ENCODE results near the gene PAX3.

PAX3 gene

GRCh38 chr2:222281506-222281905, 17.3 kb downstream of the PAX3 start:
- FAIRE-seq (no peak), DNase-seq (ENCODE audit: insufficient read length, low spot score) (no peak)

DNA sequence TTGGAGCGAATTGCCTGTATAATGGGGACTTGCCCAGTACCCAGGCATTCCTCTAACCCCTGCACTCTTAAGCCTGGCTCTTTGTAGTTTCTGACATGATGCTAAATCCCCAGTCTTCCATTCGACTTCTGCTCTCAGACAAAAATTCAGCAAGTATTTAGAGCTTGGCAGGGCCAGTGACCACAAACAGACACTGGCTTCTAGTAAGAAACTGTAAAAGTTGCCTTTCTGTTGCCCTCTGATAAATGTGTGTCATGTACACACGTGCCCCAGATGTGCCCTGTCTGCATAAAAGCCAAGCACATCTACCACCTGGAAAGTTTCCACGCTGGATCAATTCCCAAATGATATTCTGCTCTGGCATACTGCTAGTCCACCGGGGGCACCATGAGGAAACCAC, 18.0 kb downstream of the PAX3 start:
- DNase-seq (ENCODE audit: insufficient read length, low spot score) (no peak), FAIRE-seq (no peak)

DNA sequence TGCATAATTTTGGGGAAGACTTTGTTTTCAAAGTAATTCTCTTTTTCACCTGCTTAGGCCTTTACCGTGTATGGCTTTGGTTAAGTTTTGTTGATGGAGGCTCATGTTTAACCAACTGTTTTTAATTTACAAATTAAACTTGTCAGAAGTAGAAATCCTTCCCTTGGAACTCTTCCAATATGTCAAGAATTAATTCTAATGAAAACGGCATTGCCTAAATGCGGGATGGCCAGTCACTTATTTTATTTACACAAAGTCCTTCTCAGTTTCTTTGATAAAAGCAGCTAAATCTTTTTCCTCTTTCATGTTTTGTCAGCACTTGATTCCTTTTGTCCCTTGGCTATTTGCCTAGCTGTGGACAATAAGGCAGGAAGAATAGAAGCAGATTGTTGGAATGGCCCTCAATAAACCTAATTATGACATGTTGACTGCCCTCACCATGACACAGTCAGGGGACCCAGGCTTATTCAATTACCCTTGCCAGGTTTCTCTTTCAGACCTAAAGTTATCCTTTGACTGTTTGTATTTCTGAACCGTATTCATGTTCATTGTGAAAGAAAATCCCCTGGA, 26.3 kb downstream of the PAX3 start:
- no peak for DNase-seq (ENCODE audit: insufficient read length, low spot score)
- no peak for FAIRE-seq

DNA sequence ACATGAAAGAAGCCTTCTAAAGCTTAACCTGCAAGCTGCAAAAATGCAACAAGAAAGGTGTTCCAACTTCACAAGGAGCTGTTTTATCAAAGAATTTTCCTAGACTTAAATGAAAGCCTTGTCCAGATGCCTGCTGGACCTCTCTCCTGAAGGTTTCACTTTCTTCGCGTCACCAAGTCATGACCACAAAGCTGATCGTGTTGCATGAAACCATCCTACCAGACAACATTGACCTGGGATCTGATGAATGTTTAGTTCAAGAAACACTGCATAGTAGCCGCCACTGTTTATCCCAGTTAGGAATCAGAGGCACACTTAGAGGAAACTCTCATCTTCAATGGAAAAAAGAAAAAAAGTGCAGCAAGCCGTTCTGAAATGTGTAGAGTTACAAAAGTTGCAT, 26.9 kb downstream of the PAX3 start:
- DNase-seq (ENCODE audit: insufficient read length, low spot score) = no peak
- no peak for FAIRE-seq

DNA sequence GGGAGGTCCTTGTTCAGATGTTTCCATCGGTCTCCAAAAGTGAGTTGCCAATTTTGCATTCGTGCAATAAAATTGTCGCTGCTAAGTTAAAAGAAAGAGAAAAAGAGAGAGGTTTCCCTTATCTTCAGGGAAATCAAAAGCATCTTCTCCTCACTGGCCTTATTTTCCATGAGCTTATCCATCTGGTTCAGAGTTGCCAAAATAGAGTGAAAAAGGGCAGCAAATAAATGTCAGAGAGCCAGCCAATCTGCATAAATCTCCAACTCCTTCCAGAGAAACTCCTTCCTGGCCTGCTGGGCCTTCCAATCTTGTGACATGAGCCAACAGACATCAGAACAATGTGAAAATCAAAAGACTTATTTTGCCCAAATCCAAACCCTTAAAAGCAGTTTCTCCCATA, 28.4 kb downstream of the PAX3 start:
- DNase-seq (ENCODE audit: insufficient read length, low spot score) (no peak), FAIRE-seq (no peak)

- DNase-seq (ENCODE audit: insufficient read length, low spot score) = no peak
- FAIRE-seq = no peak
Measured at GRCh38 chr2:222269132-222269531, 29.7 kb downstream of the PAX3 start.

- DNase-seq (ENCODE audit: insufficient read length, low spot score) (no peak), FAIRE-seq (no peak)
Measured at GRCh38 chr2:222268311-222268990, 30.3 kb downstream of the PAX3 start.

DNA sequence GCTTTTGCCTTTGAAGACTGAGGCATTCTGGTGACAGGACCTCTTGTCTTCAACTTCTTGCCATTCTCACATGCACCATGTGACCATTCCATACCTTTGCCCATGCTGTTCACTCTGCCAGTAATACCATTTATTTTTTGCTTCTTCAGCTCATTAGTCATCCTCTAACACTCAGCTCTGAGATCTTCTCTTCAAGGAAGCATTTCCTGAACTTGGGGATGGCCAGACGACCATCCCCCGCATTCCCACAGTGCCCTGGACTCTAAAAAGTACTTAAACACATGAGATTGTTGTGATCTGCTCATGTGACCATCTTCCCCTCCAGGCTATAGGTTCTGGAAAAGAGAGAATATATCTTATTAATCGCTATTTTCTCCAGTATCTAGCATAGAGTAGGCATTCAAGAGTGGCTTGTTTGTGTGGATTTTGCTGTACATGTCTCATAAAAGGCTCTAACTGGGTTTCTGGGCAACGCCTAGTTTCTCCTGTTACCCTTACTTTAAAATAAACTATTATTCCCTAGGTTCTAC, 33.9 kb downstream of the PAX3 start:
- no peak for FAIRE-seq
- no peak for DNase-seq (ENCODE audit: insufficient read length, low spot score)

GRCh38 chr2:222261504-222261903, 37.3 kb downstream of the PAX3 start:
- DNase-seq (ENCODE audit: insufficient read length, low spot score) = no peak
- FAIRE-seq = no peak

DNA sequence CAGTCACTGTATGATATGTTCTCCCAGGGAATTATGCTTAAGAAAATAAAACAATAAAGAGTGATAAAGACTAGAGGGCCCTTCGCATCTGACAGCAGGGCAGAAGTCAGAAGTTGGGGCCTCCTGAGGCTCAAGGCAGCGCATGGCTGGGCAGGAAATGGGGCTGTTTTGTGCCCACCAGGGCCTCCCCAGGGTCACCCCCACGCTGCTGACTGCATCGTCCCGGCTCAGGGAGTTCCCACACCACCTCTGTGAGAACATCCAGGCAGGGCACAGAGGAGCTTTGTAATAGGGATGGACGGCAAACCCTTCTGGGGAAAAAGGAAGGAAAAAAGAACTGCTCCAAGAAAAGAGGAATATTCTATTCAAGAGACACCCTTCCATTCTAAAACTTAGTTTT, 41.2 kb downstream of the PAX3 start:
- no peak for DNase-seq (ENCODE audit: insufficient read length, low spot score)
- FAIRE-seq = no peak

- DNase-seq (ENCODE audit: insufficient read length, low spot score) = no peak
- FAIRE-seq = no peak
Measured at GRCh38 chr2:222256250-222256649, 42.5 kb downstream of the PAX3 start.

DNA sequence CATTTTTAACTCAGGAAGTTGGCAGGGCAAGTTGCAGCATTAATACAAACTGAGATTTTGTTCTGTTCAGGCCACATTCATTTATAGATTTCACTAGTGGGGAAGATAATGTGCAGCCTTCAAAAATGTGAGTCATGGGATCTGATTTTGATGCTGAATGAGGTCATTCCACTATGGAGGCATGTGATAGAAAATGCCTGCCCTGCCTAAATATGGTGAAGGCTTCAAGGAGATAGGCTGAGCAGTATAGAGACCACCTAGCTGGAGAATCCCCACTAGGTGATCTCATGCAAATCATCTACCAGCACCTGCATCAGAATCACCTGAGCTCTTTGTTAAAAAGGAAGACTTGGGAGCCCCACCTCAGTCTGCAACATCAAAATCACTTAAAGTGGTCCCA, 43.7 kb downstream of the PAX3 start:
- no peak for FAIRE-seq
- no peak for DNase-seq (ENCODE audit: insufficient read length, low spot score)

- FAIRE-seq (no peak), DNase-seq (ENCODE audit: insufficient read length, low spot score) (no peak)
Measured at GRCh38 chr2:222250313-222250712, 48.5 kb downstream of the PAX3 start.

DNA sequence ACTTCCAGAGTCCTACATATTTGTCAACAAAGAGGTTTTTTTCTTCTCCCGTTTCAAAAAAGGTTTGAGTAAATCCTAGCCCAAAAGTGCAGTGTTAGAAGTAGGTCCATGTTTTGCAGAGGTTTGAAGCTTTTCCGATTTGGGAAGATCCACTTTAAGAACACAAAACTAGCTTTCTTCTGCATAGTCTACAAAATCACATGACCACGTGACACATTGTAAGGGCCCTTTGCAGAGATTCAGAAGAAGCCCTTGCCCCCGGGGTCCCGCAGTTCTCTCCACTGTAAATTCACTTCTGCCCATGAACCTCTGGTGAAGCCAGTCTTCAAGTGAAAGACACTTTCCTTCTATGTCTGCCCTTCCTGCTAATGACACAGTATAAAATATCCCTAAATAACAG, 49.4 kb downstream of the PAX3 start:
- FAIRE-seq (no peak), DNase-seq (ENCODE audit: insufficient read length, low spot score) (no peak)

DNA sequence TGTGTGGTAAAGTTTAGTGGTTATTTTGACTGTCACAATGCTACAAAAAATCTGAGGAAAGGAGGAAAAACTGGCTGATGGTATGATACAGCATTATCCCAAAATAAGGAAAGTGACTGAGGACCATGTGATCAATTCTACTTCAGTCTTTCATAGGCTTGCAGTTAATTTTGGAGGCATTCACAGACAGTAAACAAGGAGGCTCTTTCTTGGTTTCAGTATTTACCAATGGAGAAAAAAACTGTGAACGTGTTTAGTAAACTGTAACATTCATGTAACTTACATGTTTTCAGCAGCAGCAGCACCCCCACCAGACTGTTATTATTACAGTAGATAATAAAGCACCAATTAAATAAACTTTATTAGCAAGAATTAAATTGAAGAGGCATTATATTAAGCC, 50.0 kb downstream of the PAX3 start:
- DNase-seq (ENCODE audit: insufficient read length, low spot score) (no peak), FAIRE-seq (no peak)

DNA sequence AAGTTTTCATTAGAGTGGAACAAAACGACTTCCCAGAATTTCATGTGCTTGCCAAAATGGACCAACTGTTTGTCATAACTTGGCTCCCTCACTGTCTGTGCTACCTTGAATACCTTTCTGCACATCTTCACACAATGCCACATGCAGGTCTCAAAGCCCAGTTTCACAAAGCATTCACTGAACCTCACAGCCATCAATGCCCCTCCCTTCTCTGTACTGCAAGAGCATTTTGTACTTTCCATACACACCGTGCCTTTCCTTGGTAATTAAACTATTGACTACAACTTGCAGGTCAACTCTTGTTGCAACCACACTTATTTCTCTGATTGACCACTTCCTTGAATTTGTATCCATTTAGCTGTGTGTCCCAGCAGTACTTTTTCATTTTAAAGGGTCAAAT, 50.5 kb downstream of the PAX3 start:
- FAIRE-seq (no peak), DNase-seq (ENCODE audit: insufficient read length, low spot score) (no peak)

DNA sequence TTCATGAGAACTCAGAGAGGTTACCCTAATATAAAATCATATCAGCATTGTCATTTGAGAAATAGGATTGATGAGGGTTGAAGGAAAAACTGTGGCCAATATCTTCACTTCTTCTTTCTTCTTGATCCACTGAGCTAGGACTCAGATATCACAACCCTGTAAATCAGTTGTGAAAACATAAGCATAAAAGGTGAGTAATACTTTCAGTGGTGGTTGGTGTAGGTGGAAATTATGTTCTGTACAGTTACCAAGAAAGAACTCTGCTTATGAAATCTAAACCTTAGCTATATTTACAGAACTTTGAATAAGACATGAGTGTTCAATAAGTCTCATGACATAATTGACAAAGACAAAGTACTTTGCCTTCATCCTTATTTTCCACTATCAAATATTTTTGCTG, 56.3 kb downstream of the PAX3 start:
- FAIRE-seq (no peak), DNase-seq (ENCODE audit: insufficient read length, low spot score) (no peak)

- FAIRE-seq (no peak), DNase-seq (ENCODE audit: insufficient read length, low spot score) (no peak)
Measured at GRCh38 chr2:222241128-222241870, 57.5 kb downstream of the PAX3 start.

GRCh38 chr2:222240676-222241049, 58.1 kb downstream of the PAX3 start:
- FAIRE-seq = no peak
- no peak for DNase-seq (ENCODE audit: insufficient read length, low spot score)

GRCh38 chr2:222239945-222240675, 58.7 kb downstream of the PAX3 start:
- FAIRE-seq = no peak
- DNase-seq (ENCODE audit: insufficient read length, low spot score) = no peak

GRCh38 chr2:222239091-222239490, 59.7 kb downstream of the PAX3 start:
- DNase-seq (ENCODE audit: insufficient read length, low spot score) (no peak), FAIRE-seq (no peak)

Measured in HTR-8/SVneo (cell line).